H9 (cell line): ENCODE results near the gene BICDL1. TPM values are rescaled to one million over a fixed set of nuclear protein-coding genes. Genes with fewer than 3 reads are reported as not detected.
"Not testable (repeated sequence)": the region's sequence is repeated elsewhere in the genome, so short reads cannot be mapped to it uniquely, and the experiment has no call there.

ENCODE experiments used
- DNase-seq: peaks from one replicate; pipeline ENCODE4 v3.0.0-alpha.2; 2017
- H2AFZ ChIP-seq: one replicate; pipeline ENCODE4 v1.6.1; 2013; ENCODE audit warnings: mild to moderate bottlenecking, low read length, control low read depth, moderate library complexity
- H2AK5ac ChIP-seq: 2 replicates; pipeline ENCODE4 v1.6.1; 2013; ENCODE audit warnings: low read length, control low read depth, mixed read lengths; ENCODE audit not compliant: insufficient read length
- H2BK120ac ChIP-seq: one replicate; pipeline ENCODE4 v1.6.1; 2013; ENCODE audit warnings: low read depth, mild to moderate bottlenecking, low read length, control low read depth, inconsistent platforms; ENCODE audit not compliant: poor library complexity, severe bottlenecking
- H2BK12ac ChIP-seq: 2 replicates; pipeline ENCODE4 v1.6.1; 2013; ENCODE audit warnings: low read length, control low read depth, mixed read lengths, low read depth; ENCODE audit not compliant: insufficient read length
- H2BK15ac ChIP-seq: 2 replicates; pipeline ENCODE4 v1.6.1; 2013; ENCODE audit warnings: low read depth, low read length, control low read depth
- H2BK20ac ChIP-seq: one replicate; pipeline ENCODE4 v1.6.1; 2013; ENCODE audit warnings: low read depth, mild to moderate bottlenecking, low read length, control low read depth, inconsistent platforms; ENCODE audit not compliant: poor library complexity, severe bottlenecking
- H2BK5ac ChIP-seq: 2 replicates; pipeline ENCODE4 v1.6.1; 2013; ENCODE audit warnings: low read length, control low read depth, mixed read lengths; ENCODE audit not compliant: insufficient read length
- H3K14ac ChIP-seq: 2 replicates; pipeline ENCODE4 v1.6.1; 2013; ENCODE audit warnings: low read length, control low read depth; ENCODE audit not compliant: insufficient read depth
- H3K18ac ChIP-seq: 2 replicates; pipeline ENCODE4 v1.6.1; 2013; ENCODE audit warnings: low read depth, mild to moderate bottlenecking, mixed read lengths, low read length, control low read depth; ENCODE audit not compliant: insufficient read length
- H3K23ac ChIP-seq: 2 replicates; pipeline ENCODE4 v1.6.1; 2013; ENCODE audit warnings: low read length, control low read depth, mixed read lengths, low read depth; ENCODE audit not compliant: insufficient read length
- H3K23me2 ChIP-seq: 2 replicates; pipeline ENCODE4 v1.6.1; 2013; ENCODE audit warnings: low read depth, mild to moderate bottlenecking, mixed read lengths, low read length, control low read depth; ENCODE audit not compliant: insufficient read length, poor library complexity, severe bottlenecking
- H3K27ac ChIP-seq: 2 replicates; pipeline ENCODE4 v1.5.1; 2013; ENCODE audit warnings: low read length, control low read depth, mixed read lengths, low read depth; ENCODE audit not compliant: insufficient read length
- H3K27me3 ChIP-seq: 2 replicates; pipeline ENCODE4 v1.6.1; 2013; ENCODE audit warnings: low read length, control low read depth, inconsistent platforms; ENCODE audit not compliant: insufficient read depth
- H3K4ac ChIP-seq: 2 replicates; pipeline ENCODE4 v1.6.1; 2013; ENCODE audit warnings: low read depth, mild to moderate bottlenecking, control low read depth, inconsistent platforms, low read length, moderate library complexity
- H3K4me1 ChIP-seq: 2 replicates; pipeline ENCODE4 v1.6.1; 2013; ENCODE audit warnings: low read length, control low read depth, inconsistent platforms; ENCODE audit not compliant: insufficient read depth
- H3K4me2 ChIP-seq: 2 replicates; pipeline ENCODE4 v1.6.1; 2013; ENCODE audit warnings: low read length, control low read depth, mixed read lengths; ENCODE audit not compliant: insufficient read length, insufficient read depth
- H3K56ac ChIP-seq: 2 replicates; pipeline ENCODE4 v1.6.1; 2013; ENCODE audit warnings: low read depth, mild to moderate bottlenecking, mixed read lengths, low read length, control low read depth; ENCODE audit not compliant: insufficient read length
- H3K79me1 ChIP-seq: 2 replicates; pipeline ENCODE4 v1.6.1; 2013; ENCODE audit warnings: low read depth, mild to moderate bottlenecking, moderate library complexity, low read length, control low read depth, inconsistent platforms; ENCODE audit not compliant: insufficient read depth, poor library complexity, severe bottlenecking
- H3K79me2 ChIP-seq: 2 replicates; pipeline ENCODE4 v1.6.1; 2013; ENCODE audit warnings: low read length, control low read depth, inconsistent platforms; ENCODE audit not compliant: insufficient read depth
- H3K9ac ChIP-seq: 2 replicates; pipeline ENCODE4 v1.6.1; 2013; ENCODE audit warnings: low read length, control low read depth, mixed read lengths; ENCODE audit not compliant: insufficient read length; ENCODE audit errors: extremely low read depth
- H3K9me3 ChIP-seq: one replicate; pipeline ENCODE4 v1.6.1; 2013; ENCODE audit warnings: low read depth, low read length, inconsistent platforms; ENCODE audit not compliant: control insufficient read depth
- H3T11ph ChIP-seq: one replicate; pipeline ENCODE4 v1.6.1; 2013; ENCODE audit warnings: mild to moderate bottlenecking, low read length, control low read depth, inconsistent platforms
- H4K20me1 ChIP-seq: one replicate; pipeline ENCODE4 v1.6.1; 2013; ENCODE audit not compliant: control insufficient read depth, insufficient read length, insufficient read depth
- H4K5ac ChIP-seq: 2 replicates; pipeline ENCODE4 v1.6.1; 2013; ENCODE audit warnings: low read depth, mild to moderate bottlenecking, mixed read lengths, low read length, control low read depth; ENCODE audit not compliant: insufficient read length
- H4K8ac ChIP-seq: replicated peaks from 2 replicates; pipeline ENCODE4 v1.6.1; 2013; ENCODE audit warnings: low read length, control low read depth, mixed read lengths, low read depth; ENCODE audit not compliant: insufficient read length
- H4K91ac ChIP-seq: 2 replicates; pipeline ENCODE4 v1.6.1; 2013; ENCODE audit warnings: low read depth, mild to moderate bottlenecking, moderate library complexity, mixed read lengths, low read length, control low read depth; ENCODE audit not compliant: insufficient read length
- H3K27ac Mint-ChIP-seq, 3 experiments: 2 replicates in 2 of 3; 3 replicates in 1 of 3; pipeline ENCODE4 v1.8.0; 2020 to 2021; ENCODE audit warnings: mixed read lengths in 3 of 3, mild to moderate bottlenecking in 1 of 3, moderate library complexity in 1 of 3
- H3K27me3 Mint-ChIP-seq: 2 replicates; pipeline ENCODE4 v1.8.0; 2021; ENCODE audit warnings: low read depth, mild to moderate bottlenecking, moderate library complexity, mixed read lengths
- H3K36me3 Mint-ChIP-seq, 3 experiments: 2 replicates in 2 of 3; 3 replicates in 1 of 3; pipeline ENCODE4 v1.8.0; 2020 to 2021; ENCODE audit warnings: low read depth in 3 of 3, mixed read lengths in 3 of 3; ENCODE audit not compliant: insufficient read depth in 1 of 3
- H3K4me1 Mint-ChIP-seq, 2 experiments: 2 replicates each; pipeline ENCODE4 v1.8.0; 2020; ENCODE audit warnings: mixed read lengths in 2 of 2
- H3K4me3 Mint-ChIP-seq, 2 experiments: 2 replicates in 1 of 2; 3 replicates in 1 of 2; pipeline ENCODE4 v1.8.0; 2020 to 2021; ENCODE audit warnings: mild to moderate bottlenecking in 2 of 2, mixed read lengths in 2 of 2, moderate library complexity in 1 of 2
- H3K9me3 Mint-ChIP-seq, 2 experiments: 2 replicates in 1 of 2; 3 replicates in 1 of 2; pipeline ENCODE4 v1.8.0; 2020; ENCODE audit warnings: mild to moderate bottlenecking in 2 of 2, mixed read lengths in 2 of 2, moderate library complexity in 1 of 2
- WGBS: extraction: QIAGEN DNeasy Blood & Tissue Kit; methylation state at CpG from one replicate; pipeline ENCODE4 v1.1.7; 2013; ENCODE audit warnings: missing lambda C conversion rate, low lambda C conversion rate, mixed read lengths; ENCODE audit not compliant: insufficient read length; ENCODE audit errors: extremely low coverage; 5-methylcytosine and 5-hydroxymethylcytosine counted together
- total RNA-seq: library from RNA; stranded (reverse); gene quantifications from 2 replicates; pipeline ENCODE4 v1.2.1, GENCODE V29; 2021
- TF ChIP-seq, protein P1 (sequence below): fragments of 200-600 bp; sonication (generic); conservative IDR thresholded peaks from 3 replicates; pipeline ENCODE4 v1.8.0; 2021; ENCODE audit warnings: antibody characterized with exemption, mild to moderate bottlenecking

Gene BICDL1
- total RNA-seq, 1 experiment from 2014 or later = 13.8 TPM

DNA sequence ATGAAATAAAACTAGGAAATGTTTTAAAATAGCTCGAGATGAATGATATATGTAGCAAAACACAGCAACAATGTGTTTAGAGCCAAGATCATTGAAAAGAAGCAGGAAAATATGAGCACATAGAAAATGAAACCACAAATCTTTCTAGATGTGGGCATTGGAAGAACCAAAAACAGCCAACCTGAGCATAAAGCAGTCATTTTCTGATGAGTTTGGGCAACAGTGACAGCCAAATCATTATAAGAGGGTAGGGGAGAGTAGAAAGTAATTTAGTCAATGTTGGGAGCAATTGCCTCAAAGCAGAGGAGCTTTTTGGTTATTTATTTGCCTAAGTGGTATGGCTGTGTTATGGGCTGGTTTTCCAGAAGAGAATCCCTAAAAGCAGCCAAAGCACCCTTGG lies 8.8 kb upstream of the BICDL1 start:
- Histone ChIP-seq H3K9ac (no peak overlapping the region), H3K9me3 (no peaks in the 10 kb centered on the region), H2BK20ac (no peak overlapping the region), H4K91ac (no peak overlapping the region), H3K4me1 (no peaks in the 10 kb centered on the region), H2BK120ac (no peak overlapping the region), H3K79me2 (no peaks in the 10 kb centered on the region), H4K5ac (no peak overlapping the region), H4K8ac (no peak overlapping the region), H3K23me2 (no peaks in the 10 kb centered on the region), H2AFZ (no peak overlapping the region), H3K4ac (no peak overlapping the region), H3K79me1 (no peaks in the 10 kb centered on the region), H2BK12ac (no peak overlapping the region), H3K23ac (no peak overlapping the region), H2BK15ac (no peak overlapping the region), H3T11ph (no peak overlapping the region), H3K56ac (no peak overlapping the region), H3K27ac (no peak overlapping the region), H4K20me1 (no peaks in the 10 kb centered on the region), H3K27me3 (no peaks in the 10 kb centered on the region), H3K18ac (no peak overlapping the region), H3K14ac (no peak overlapping the region), H2AK5ac (no peak overlapping the region), H3K4me2 (no peak overlapping the region), H2BK5ac (no peak overlapping the region)
- WGBS = no CpG with 5 or more reads among the region's 1 CpG
- Mint-ChIP-seq H3K4me1 (no peaks in the 10 kb centered on the region), H3K36me3 (no peaks in the 10 kb centered on the region), H3K27me3 (peaks cover 15% of the 10 kb centered on the region), H3K27ac (no peak overlapping the region), H3K4me3 (no peak overlapping the region), H3K9me3 (no peaks in the 10 kb centered on the region)
- DNase-seq = no peak
- TF ChIP-seq, protein P1, sequence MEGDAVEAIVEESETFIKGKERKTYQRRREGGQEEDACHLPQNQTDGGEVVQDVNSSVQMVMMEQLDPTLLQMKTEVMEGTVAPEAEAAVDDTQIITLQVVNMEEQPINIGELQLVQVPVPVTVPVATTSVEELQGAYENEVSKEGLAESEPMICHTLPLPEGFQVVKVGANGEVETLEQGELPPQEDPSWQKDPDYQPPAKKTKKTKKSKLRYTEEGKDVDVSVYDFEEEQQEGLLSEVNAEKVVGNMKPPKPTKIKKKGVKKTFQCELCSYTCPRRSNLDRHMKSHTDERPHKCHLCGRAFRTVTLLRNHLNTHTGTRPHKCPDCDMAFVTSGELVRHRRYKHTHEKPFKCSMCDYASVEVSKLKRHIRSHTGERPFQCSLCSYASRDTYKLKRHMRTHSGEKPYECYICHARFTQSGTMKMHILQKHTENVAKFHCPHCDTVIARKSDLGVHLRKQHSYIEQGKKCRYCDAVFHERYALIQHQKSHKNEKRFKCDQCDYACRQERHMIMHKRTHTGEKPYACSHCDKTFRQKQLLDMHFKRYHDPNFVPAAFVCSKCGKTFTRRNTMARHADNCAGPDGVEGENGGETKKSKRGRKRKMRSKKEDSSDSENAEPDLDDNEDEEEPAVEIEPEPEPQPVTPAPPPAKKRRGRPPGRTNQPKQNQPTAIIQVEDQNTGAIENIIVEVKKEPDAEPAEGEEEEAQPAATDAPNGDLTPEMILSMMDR = no peak

DNA sequence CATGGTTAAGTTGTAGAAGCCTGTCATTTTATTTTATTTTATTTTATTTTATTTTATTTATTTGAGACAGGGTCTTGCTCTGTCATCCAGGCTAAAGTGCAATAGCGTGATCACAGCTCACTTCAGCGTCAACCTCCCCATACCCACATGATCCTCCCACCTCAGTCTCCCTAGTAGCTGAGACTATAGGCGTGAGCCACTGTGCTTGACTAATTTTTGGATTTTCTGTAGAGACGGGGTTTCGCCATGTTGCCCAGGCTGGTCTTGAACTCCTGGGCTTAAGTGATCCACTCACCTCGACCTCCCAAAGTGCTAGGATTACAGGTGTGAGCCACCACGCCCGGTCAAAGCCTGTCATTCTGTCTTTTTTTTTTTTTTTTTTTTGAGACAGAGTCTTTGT lies 8.3 kb upstream of the BICDL1 start:
- not testable (repeated sequence) for H3K18ac ChIP-seq, H3K27me3 ChIP-seq, H3K9me3 ChIP-seq, H3K23ac ChIP-seq, H2BK120ac ChIP-seq, H3K9me3 Mint-ChIP-seq, H3K9ac ChIP-seq, H3K27ac ChIP-seq, H3K56ac ChIP-seq, DNase-seq, H3K4ac ChIP-seq, H4K8ac ChIP-seq, H3K36me3 Mint-ChIP-seq, H3T11ph ChIP-seq, H2BK15ac ChIP-seq, H2AFZ ChIP-seq, H3K4me2 ChIP-seq, H3K79me1 ChIP-seq, H4K5ac ChIP-seq, H3K14ac ChIP-seq, H2BK12ac ChIP-seq, H3K4me3 Mint-ChIP-seq, H3K27ac Mint-ChIP-seq, H4K91ac ChIP-seq, H3K4me1 Mint-ChIP-seq, H3K79me2 ChIP-seq, H3K23me2 ChIP-seq, H2BK5ac ChIP-seq, H2BK20ac ChIP-seq, H3K4me1 ChIP-seq, H2AK5ac ChIP-seq, H4K20me1 ChIP-seq
- peaks cover 15% of the 10 kb centered on the region for H3K27me3 Mint-ChIP-seq
- no CpG with 5 or more reads among the region's 8 CpGs for WGBS
